Measurements from ENCODE around the gene TMSB4X.

- TF ChIP-seq, protein P1, sequence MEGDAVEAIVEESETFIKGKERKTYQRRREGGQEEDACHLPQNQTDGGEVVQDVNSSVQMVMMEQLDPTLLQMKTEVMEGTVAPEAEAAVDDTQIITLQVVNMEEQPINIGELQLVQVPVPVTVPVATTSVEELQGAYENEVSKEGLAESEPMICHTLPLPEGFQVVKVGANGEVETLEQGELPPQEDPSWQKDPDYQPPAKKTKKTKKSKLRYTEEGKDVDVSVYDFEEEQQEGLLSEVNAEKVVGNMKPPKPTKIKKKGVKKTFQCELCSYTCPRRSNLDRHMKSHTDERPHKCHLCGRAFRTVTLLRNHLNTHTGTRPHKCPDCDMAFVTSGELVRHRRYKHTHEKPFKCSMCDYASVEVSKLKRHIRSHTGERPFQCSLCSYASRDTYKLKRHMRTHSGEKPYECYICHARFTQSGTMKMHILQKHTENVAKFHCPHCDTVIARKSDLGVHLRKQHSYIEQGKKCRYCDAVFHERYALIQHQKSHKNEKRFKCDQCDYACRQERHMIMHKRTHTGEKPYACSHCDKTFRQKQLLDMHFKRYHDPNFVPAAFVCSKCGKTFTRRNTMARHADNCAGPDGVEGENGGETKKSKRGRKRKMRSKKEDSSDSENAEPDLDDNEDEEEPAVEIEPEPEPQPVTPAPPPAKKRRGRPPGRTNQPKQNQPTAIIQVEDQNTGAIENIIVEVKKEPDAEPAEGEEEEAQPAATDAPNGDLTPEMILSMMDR (IDR thresholded peaks at IDR 0.05; ENCODE audit: low read depth, low read length, poor library complexity, severe bottlenecking) = no peak
- TF ChIP-seq EZH2phosphoT487 (IDR thresholded peaks at IDR 0.05; ENCODE audit: borderline replicate concordance, low read length) = no peak
These were observed 3.5 kb downstream of the TMSB4X start for GRCh38 chrX:12978205-12979025.
